SH-SY5Y (cell line): ENCODE measurements around the gene NAXD.

ENCODE experiments used
- GATA2 ChIP-seq: IDR thresholded peaks from 2 replicates; pipeline ENCODE4 v1.6.1; 2011; ENCODE audit warnings: mild to moderate bottlenecking, low read depth, low read length
- GATA3 ChIP-seq: IDR thresholded peaks from 2 replicates; pipeline ENCODE4 v1.6.1; 2011; ENCODE audit warnings: low read depth, mild to moderate bottlenecking, low read length, moderate library complexity

- TF ChIP-seq GATA2 (no peak), GATA3 (no peak)
Observed at GRCh38 chr13:110610955-110611595, 4.3 kb upstream of the NAXD start.
